Femur (tissue), 1 donor: ENCODE measurements around the gene CDX4.
"Not testable (repeated sequence)": the region's sequence is repeated elsewhere in the genome, so short reads cannot be mapped to it uniquely, and the experiment has no call there.

Source experiments
- DNase-seq: peaks from one replicate; pipeline ENCODE4 v3.0.0-alpha.2; 2017

Gene CDX4, protein sequence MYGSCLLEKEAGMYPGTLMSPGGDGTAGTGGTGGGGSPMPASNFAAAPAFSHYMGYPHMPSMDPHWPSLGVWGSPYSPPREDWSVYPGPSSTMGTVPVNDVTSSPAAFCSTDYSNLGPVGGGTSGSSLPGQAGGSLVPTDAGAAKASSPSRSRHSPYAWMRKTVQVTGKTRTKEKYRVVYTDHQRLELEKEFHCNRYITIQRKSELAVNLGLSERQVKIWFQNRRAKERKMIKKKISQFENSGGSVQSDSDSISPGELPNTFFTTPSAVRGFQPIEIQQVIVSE

DNA sequence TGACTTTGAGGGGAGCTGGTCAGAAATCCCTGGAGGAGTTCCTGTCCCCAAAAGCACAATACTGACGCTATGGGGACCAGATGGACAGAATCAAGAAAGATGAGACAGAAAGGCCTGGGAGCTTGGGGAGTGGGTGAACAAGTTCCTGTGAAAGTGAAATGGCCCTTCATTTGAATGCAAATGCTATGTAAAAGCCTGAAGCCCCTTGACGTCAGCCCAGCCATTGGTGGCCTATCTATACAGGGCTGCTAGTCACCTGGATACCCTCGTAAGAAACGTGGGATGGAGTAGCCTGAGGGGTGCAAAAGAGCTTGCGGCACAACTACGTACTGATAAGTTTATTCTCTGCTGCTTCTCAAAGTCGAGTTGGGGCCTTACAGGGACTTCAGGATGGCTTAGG, at the start of gene CDX4:
Gene CDX4, plus strand, starts transcription at position 223 of the 400 bp plus-strand sequence. CDS start 201 bp downstream, outside the sequence.
- DNase-seq: no peak

DNA sequence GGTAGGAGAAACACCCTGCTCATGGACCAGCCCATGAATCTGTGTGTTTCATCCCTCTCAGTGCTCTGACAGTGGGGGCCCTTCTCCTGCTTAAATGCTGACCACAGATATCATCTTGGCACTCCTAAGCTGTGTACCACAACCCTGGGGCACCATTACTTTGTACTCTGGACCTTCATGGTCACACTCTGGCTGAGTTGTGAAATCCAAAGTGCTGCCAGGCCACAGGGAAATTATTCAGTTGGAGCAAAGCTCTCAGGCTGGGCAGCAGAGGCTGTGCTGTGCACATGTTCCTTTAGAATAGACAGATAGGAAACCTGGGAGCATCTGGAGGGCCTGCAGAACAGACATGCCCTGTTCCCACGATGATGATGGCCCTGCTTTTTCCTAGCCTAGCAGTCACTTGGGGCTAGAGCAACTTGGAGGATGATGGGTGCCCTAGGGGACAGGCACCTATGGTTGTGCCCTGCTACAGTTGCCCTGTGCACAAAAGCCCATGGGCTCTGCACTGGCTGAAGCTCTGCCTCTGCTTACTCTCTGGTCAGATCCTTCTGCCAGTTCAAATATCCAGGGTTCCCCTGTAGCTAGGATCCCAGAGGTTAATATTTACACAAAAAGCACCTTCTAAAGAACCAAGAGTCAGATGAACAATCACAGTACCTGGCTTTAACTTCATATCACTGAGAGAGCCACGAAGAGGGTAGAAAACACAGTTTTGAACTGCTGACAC, 48.5 kb upstream of the CDX4 start:
- DNase-seq: no peak

DNA sequence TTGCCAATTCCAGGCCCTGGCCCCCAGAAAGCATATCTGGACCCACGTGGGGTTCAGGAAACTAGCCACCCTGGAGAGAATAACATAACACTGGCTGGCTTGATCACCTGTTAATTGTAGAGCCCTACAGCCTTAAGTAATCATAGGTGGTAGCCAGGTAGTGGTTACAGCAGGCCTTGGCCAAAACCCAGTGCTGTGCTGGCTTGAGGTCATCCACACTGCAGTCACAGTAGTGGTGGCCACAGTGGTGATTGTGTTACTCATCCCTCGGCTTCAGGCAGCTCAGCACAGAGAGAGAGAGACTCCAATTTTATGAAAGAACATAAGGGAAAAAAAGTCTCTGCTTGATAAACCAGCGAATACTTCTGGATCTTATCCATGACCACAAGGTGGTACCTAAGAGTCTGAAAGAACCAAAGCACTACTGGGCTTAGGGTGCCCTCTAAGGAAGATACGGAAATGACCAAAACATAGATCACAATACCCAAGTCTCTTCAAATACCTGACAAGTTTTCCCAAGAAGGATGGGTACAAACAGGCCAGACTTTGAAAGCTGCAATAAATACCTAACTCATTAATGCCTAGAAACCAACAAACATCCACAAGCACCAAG, 46.6 kb upstream of the CDX4 start:
- no peak for DNase-seq

DNA sequence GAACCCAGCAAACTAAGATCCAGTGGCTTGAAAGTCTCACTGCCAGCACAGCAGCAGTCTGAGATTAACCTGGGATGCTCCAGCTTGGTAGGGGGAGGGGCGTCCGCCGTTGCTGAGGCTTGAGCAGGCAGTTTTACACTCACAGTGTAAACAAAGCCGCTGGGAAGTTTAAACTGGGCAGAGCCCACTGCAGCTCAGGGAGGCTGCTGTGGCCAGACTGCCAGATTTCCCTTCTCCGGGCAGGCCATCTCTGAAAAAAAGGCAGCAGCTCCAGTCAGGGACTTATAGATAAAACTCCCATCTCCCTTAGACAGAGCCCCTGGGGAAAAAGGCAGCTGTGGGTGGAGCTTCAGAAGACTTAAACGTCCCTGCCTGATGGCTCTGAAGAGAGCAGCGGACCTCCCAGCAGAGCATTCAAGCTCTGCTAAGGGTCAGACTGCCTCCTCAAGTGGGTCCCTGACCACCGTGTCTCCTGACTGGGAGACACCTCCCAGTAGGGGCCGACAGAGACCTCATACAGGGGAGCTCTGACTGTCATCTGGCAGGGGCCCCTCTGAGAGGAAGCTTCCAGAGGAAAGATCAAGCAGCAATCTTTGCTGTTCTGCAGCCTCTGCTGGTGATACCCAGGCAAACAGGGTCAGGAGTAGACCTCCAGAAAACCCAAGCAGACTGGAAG, 45.1 kb upstream of the CDX4 start:
- DNase-seq: no peak

DNA sequence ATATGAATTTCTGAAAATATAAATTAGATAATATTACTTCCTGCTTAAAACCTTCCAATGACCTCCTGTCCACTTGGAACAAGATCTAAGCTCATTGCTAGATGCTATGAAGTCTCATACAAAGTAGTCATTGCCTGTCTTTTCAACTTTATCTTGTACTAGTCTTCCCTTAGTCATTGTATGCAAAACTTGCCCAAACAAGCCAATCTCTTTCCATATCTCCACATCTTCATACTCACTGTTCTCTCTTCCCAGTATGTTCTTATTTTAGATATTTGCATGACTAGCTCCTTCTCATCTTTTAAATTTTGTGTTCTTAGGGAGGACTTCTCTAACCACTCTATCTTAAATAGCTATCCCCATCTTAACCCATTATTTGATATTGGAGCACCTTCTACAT, 33.9 kb upstream of the CDX4 start:
- DNase-seq: no peak

DNA sequence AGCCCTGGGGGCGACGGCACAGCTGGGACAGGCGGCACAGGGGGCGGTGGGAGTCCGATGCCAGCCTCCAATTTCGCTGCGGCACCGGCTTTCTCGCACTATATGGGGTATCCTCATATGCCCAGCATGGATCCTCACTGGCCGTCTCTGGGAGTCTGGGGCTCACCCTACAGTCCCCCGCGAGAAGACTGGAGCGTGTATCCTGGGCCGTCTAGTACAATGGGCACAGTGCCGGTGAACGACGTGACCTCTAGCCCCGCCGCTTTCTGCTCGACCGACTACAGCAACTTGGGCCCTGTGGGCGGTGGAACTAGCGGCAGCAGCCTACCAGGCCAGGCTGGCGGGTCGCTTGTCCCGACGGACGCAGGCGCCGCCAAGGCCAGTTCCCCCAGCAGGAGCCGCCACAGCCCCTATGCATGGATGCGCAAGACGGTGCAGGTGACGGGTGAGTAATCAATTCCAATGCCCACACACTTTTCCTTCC, 500 bp downstream of the CDX4 start:
- DNase-seq: no peak

DNA sequence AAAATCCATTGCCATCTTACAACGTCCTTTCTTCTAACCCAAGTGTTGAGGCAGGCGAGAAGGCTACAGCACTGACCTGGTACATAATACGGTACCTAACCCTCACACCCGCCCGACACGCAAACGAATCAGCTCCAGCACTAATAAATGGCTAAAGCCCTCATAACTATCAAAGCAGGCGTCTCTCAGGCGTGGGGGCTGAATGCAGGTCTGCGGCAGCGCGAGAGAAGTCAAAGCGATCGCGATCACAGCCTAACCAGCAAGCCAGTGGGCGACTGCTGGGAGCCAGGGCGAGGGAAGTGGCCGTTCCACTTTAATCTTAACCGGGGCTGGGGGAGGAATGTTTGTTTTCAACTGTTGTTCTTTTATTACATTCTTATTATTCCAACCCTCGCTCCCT, 1.5 kb downstream of the CDX4 start:
- no peak for DNase-seq

DNA sequence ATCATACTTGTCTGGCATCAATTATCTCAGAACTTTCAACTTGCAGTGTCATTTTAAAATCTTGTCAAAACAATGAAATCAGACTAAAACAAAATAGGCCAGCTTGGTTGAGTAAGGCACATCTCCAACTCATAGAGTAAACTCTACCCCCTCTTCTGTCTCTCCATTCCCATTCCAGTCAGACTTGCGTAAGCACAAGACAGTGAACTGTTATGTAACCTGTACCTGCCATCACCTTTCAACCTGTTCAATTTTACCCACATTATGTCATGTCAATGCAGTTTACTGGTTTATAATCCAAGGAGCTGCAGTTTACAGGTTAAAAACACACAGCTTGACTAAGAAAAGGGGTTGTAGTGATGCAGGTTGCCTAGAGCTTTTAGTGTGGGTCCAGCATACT, 8.3 kb downstream of the CDX4 start:
- no peak for DNase-seq

DNA sequence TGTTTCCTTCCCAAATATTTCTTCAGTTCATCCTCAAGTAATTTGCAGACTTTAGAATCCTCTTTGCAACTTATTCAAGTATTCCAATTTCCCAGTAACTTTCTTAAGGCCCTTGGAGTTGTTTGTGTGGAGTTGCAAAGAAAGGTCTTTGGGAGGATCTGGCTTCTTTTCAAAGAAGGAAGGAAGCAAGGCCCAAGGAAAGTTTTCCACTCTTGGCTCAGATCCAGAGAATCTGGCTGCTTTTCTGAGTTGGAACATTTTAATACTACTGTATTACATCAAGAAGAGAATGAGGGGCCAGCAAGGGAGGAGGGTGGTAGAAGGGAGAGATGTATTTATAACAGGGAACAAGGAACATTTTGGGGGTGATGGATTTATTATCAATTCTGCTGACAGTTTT, 10.5 kb downstream of the CDX4 start:
- no peak for DNase-seq

DNA sequence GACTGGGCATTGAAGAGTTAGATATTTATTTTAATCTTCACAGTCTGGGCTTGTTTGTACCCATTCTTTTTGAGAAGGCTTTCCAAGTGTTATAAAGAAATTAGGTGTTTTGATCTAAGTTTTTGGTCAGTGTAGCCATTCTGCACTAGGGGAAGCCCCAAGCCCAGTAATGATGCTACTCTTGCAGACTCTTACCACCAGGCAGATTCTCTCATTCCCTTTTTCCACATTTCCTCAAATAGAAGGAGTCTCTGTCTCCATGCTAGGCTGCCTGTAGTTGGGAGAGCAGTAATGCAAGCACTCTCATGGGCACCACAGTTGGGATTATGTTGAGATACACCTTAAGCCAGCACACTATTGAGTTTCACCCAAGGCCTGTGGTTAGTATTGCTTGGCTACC, 21.5 kb downstream of the CDX4 start:
- DNase-seq: no peak

DNA sequence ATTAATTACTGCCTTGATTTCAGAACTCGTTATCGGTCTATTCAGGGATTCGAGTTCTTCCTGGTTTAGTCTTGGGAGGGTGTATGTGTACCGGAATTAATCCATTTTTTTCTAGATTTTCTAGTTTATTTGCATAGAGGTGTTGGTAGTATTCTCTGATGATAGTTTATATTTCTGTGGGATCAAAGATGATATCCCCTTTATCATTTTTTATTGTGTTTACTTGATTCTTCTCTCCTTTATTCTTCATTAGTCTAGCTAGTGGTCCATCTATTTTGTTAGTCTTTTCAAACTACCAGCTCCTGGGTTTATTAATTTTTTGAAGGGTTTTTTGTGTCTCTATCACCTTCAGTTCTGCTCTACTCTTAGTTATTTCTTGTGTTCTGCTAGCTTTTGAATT, 32.1 kb downstream of the CDX4 start:
- DNase-seq: no peak

DNA sequence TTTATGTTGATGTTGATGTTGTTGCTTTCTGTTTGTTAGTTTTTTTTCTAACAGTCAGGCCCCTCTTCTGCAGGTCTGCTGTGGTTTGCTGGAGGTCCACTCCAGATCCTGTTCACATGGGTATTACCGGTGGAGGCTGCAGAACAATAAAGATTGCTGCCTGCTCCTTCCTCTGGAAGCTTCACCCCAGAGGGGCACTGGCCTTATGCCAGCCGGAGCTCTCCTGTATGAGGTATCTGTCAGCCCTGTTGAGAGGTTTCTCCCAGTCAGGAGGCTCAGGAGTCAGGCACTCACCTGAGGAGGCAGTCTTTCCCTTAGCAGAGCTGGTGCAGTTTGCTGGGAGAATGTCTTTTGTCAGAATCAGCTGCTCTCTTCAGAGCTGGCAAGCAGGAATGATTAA, 34.7 kb downstream of the CDX4 start:
- DNase-seq: no peak

DNA sequence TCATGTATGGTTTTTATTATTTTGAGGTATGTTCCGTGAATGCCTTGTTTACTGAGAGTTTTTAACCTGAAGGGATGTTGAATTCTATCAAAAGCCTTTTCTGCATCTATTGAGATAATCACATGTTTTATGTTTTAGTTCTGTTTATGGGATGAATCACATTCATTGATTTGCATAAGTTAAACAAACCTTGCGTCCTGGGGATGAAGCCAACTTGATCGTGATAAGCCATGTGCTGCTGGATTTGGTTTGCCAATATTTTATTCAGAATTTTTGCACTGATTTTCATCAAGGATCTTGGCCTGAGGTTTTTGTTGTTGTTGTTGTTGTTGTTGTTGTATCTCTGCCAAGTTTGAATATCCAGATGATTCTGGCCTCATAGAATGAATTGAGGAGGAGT, 43.8 kb downstream of the CDX4 start:
- DNase-seq: no peak

DNA sequence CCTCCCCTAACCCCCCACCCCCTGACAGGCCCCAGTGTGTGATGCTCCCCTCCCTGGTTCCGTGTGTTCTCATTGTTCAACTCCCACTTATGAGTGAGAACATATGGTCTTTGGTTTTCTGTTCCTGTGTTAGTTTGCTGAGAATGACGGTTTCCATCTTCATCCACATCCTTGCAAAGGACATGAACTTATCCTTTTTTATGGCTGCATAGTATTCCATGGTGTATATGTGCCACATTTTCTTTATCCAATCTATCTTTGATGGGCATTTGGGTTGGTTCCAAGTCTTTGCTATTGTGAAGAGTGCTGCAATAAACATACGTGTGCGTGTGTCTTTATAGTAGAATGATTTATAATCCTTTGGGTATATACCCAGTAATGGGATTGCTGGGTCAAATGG, 45.3 kb downstream of the CDX4 start:
- DNase-seq: not testable (repeated sequence)
